Liver (tissue), 9 donors: ENCODE measurements around the gene FOXN3. TPM values are rescaled to one million over a fixed set of nuclear protein-coding genes. Genes with fewer than 3 reads are reported as not detected.

Experiments used
- DNase-seq: peaks from one replicate; pipeline ENCODE4 v3.0.0-alpha.2; 2017; ENCODE audit warnings: low spot score
- H3K27ac ChIP-seq, 2 donors: one replicate each; pipeline ENCODE4 v1.7.0; 2013; ENCODE audit warnings: inconsistent platforms in 2 of 2, low read length in 2 of 2, control low read depth in 1 of 2, low read depth in 1 of 2, mild to moderate bottlenecking in 1 of 2
- H3K27me3 ChIP-seq, 4 donors: one replicate each; pipeline versions ENCODE4 v1.6.1 to v1.7.0; 2013; ENCODE audit warnings: low read length in 3 of 4, inconsistent platforms in 1 of 4, mild to moderate bottlenecking in 1 of 4, moderate library complexity in 1 of 4; ENCODE audit not compliant: control insufficient read depth in 4 of 4, insufficient read depth in 4 of 4
- H3K36me3 ChIP-seq, 4 donors: one replicate each; pipeline versions ENCODE4 v1.6.1 to v1.7.0; 2013; ENCODE audit warnings: low read length in 3 of 4, mild to moderate bottlenecking in 3 of 4, low read depth in 1 of 4, moderate library complexity in 1 of 4; ENCODE audit not compliant: control insufficient read depth in 4 of 4, insufficient read depth in 3 of 4
- H3K4me1 ChIP-seq, 4 donors: one replicate each; pipeline versions ENCODE4 v1.6.1 to v1.7.0; 2013; ENCODE audit warnings: low read length in 3 of 4, mild to moderate bottlenecking in 3 of 4, moderate library complexity in 1 of 4; ENCODE audit not compliant: control insufficient read depth in 4 of 4, insufficient read depth in 4 of 4
- H3K4me3 ChIP-seq, 3 donors: one replicate each; pipeline versions ENCODE4 v1.6.1 to v1.7.0; 2013; ENCODE audit warnings: low read length in 3 of 3, control low read depth in 1 of 3, low read depth in 1 of 3, mild to moderate bottlenecking in 1 of 3
- H3K9ac ChIP-seq, 2 donors: one replicate each; pipeline ENCODE4 v1.7.0; 2013; ENCODE audit warnings: low read length in 2 of 2, mild to moderate bottlenecking in 2 of 2, moderate library complexity in 2 of 2, control low read depth in 1 of 2, low read depth in 1 of 2
- H3K9me3 ChIP-seq, 4 donors: one replicate each; pipeline versions ENCODE4 v1.6.1 to v1.7.0; 2013; ENCODE audit warnings: low read length in 3 of 4; ENCODE audit not compliant: control insufficient read depth in 4 of 4
- FOXA1 ChIP-seq: IDR thresholded peaks from 2 replicates; pipeline ENCODE4 v1.6.1; 2016; ENCODE audit warnings: antibody characterized with exemption
- FOXA2 ChIP-seq: IDR thresholded peaks from 2 replicates; pipeline ENCODE4 v1.6.1; 2016; ENCODE audit warnings: antibody characterized with exemption
- GABPA ChIP-seq, 2 donors: IDR thresholded peaks in 1 of 2; conservative IDR thresholded peaks in 1 of 2; 2 replicates each; pipeline ENCODE4 v1.6.1; 2016; ENCODE audit warnings: antibody characterized with exemption in 2 of 2, mild to moderate bottlenecking in 1 of 2, moderate library complexity in 1 of 2
- HNF4G ChIP-seq: IDR thresholded peaks from 2 replicates; pipeline ENCODE4 v1.6.1; 2016; ENCODE audit warnings: antibody characterized with exemption
- NR2F2 ChIP-seq: IDR thresholded peaks from 2 replicates; pipeline ENCODE4 v1.6.1; 2016; ENCODE audit warnings: antibody characterized with exemption
- RAD21 ChIP-seq, 2 donors: IDR thresholded peaks; 2 replicates each; pipeline ENCODE4 v1.6.1; 2016; ENCODE audit warnings: antibody characterized with exemption in 2 of 2, mild to moderate bottlenecking in 2 of 2
- RXRA ChIP-seq, 2 donors: IDR thresholded peaks; 2 replicates each; pipeline ENCODE4 v1.6.1; 2017 to 2018; ENCODE audit warnings: antibody characterized with exemption in 2 of 2, mild to moderate bottlenecking in 1 of 2
- SP1 ChIP-seq: IDR thresholded peaks from 2 replicates; pipeline ENCODE4 v1.6.1; 2018; ENCODE audit warnings: antibody characterized with exemption, mild to moderate bottlenecking
- TAF1 ChIP-seq: conservative IDR thresholded peaks from 2 replicates; pipeline ENCODE4 v1.6.1; 2016; ENCODE audit warnings: antibody characterized with exemption, mild to moderate bottlenecking
- YY1 ChIP-seq: IDR thresholded peaks from 2 replicates; pipeline ENCODE4 v1.6.1; 2016; ENCODE audit warnings: antibody characterized with exemption, mild to moderate bottlenecking
- WGBS: extraction: QIAGEN DNeasy Blood & Tissue Kit; methylation state at CpG from one replicate; pipeline ENCODE4 v1.1.7; 2013; 5-methylcytosine and 5-hydroxymethylcytosine counted together
- polyA plus RNA-seq, 2 donors: library from polyadenylated mRNA; stranded (reverse) in 1 of 2; unstranded in 1 of 2; fragments of 200-250 nt in 1 of 2; fragments of >200 nt in 1 of 2; fragmentation: Nextera tagmentation in 1 of 2; extraction: Ambion mirVana in 1 of 2; gene quantifications; one replicate each; pipeline versions ENCODE4 v1.2.1 to v1.2.3, GENCODE V29; 2013 to 2015
- total RNA-seq, 2 donors: library from RNA; depleted of rRNA; stranded (reverse); fragments of >200 nt; gene quantifications; one replicate each; pipeline ENCODE4 v1.2.3, GENCODE V29; 2014
- TF ChIP-seq, protein P1 (sequence below): IDR thresholded peaks from 2 replicates; pipeline ENCODE4 v1.6.1; 2016; ENCODE audit warnings: antibody characterized with exemption
- TF ChIP-seq, protein P2 (sequence below): IDR thresholded peaks from 2 replicates; pipeline ENCODE4 v1.6.1; 2016; ENCODE audit warnings: antibody characterized with exemption
- TF ChIP-seq, protein P3 (sequence below): fragments of 150-350 bp; IDR thresholded peaks from 2 replicates; pipeline ENCODE4 v1.5.1; 2017; ENCODE audit warnings: improper control_type of control experiment, low read depth, low read length; ENCODE audit not compliant: missing input control
- donor health status: healthy.
- donor health status: healthy.
- donor health status: healthy.
- donor health status: healthy.
- donor health status: healthy.

Gene FOXN3
- total and polyA plus RNA-seq, 4 donors, result 17.8 to 44.8 (median 35.3) TPM

DNA sequence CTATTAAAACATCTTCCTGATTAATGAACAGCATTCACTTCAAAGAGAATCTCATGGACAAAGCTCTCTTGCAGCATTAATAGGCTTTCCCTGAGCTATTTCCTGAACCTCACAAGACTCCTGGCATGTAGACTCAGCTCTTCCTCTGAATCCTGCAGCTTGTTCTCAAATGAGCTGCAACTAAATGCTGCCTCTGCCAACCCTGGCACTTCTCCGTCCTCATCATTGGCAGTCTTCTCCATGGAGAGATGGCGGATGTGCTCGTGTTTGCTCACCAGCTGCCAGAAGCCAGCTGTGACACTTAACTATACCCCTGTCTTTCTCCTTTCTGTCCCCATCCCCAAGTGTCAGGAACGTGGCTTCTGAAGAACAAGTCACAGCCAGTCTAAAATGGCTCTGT is 232.1 kb downstream of the FOXN3 start (continued):
- TF ChIP-seq NR2F2, result no peak
- TF ChIP-seq GABPA (IDR thresholded peaks at IDR 0.05 in 1 of 2, conservative IDR thresholded peaks at IDR 0.05 in 1 of 2), result no peak

DNA sequence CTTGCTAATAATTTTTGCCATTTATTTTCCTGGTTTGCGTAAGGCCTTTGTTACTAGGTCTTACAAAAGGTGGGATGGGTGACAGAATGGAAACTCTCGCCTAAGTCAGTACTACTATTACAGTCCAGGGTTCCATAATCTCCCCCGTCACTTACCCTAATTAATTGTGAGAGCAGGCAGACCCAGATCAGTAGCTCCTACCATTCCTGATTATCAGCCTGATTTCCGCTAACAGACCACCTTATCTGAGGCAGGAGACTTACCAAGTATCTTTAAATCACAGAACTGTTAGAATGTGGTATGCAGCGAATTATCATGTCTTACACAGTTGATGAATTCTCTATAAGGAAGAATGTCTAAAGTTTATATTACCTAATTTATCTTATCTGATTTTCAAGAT is 234.7 kb downstream of the FOXN3 start:
- TF ChIP-seq, protein P1, sequence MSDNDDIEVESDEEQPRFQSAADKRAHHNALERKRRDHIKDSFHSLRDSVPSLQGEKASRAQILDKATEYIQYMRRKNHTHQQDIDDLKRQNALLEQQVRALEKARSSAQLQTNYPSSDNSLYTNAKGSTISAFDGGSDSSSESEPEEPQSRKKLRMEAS, result no peak
- TF ChIP-seq FOXA1 (no peak), YY1 (no peak), NR2F2 (no peak), SP1 (no peak), RXRA (IDR thresholded peaks at IDR 0.05) (no peak), TAF1 (no peak)
- TF ChIP-seq, protein P2, sequence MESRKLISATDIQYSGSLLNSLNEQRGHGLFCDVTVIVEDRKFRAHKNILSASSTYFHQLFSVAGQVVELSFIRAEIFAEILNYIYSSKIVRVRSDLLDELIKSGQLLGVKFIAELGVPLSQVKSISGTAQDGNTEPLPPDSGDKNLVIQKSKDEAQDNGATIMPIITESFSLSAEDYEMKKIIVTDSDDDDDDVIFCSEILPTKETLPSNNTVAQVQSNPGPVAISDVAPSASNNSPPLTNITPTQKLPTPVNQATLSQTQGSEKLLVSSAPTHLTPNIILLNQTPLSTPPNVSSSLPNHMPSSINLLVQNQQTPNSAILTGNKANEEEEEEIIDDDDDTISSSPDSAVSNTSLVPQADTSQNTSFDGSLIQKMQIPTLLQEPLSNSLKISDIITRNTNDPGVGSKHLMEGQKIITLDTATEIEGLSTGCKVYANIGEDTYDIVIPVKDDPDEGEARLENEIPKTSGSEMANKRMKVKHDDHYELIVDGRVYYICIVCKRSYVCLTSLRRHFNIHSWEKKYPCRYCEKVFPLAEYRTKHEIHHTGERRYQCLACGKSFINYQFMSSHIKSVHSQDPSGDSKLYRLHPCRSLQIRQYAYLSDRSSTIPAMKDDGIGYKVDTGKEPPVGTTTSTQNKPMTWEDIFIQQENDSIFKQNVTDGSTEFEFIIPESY, result no peak
- Histone ChIP-seq H3K9me3 (no peaks in the 10 kb centered on the region), H3K36me3 (peaks cover 0 to 10% (median 6%) of the 10 kb centered on the region in 4 donors), H3K4me3 (no peak overlapping the region), H3K27ac (no peak overlapping the region), H3K9ac (no peak overlapping the region), H3K27me3 (no peaks in the 10 kb centered on the region), H3K4me1 (peaks cover 0 to 8% (median 1%) of the 10 kb centered on the region in 4 donors)
- no peak for DNase-seq
- WGBS, result 98% methylated on average over 5 of the region's 5 CpGs

DNA sequence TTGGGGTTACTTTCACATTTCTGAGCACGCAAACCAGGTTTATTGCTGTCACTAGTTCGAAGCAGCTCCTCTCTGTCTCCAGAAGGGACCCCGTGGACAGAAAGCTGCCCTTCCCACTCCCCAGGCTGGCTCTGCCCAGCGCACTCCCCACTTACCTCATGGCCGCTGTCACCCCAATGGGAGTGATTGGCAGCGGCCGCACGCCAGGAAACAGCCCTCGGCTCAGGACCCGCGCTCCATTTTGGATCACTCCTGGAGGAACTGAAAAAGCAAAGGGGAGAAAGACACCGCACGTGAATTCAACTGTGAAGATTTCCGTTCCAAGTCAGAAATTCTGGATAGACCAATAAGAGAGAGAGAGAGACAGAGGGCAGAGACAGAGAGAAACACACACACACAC is 236.5 kb downstream of the FOXN3 start:
- no peaks in the 10 kb centered on the region for H3K9me3 ChIP-seq
- no peak overlapping the region for H3K27ac ChIP-seq
- no peaks in the 10 kb centered on the region for H3K27me3 ChIP-seq
- H3K36me3 ChIP-seq, result peaks cover 0 to 10% (median 7%) of the 10 kb centered on the region in 4 donors
- no peak for TF ChIP-seq YY1
- TF ChIP-seq NR2F2, result no peak
- TF ChIP-seq RAD21 (IDR thresholded peaks at IDR 0.05), result no peak
- 98% methylated on average over 14 of the region's 14 CpGs for WGBS
- DNase-seq, result no peak
- H3K4me3 ChIP-seq, result no peak overlapping the region
- no peak overlapping the region for H3K9ac ChIP-seq
- peaks cover 3 to 7% (median 5%) of the 10 kb centered on the region in 4 donors for H3K4me1 ChIP-seq

DNA sequence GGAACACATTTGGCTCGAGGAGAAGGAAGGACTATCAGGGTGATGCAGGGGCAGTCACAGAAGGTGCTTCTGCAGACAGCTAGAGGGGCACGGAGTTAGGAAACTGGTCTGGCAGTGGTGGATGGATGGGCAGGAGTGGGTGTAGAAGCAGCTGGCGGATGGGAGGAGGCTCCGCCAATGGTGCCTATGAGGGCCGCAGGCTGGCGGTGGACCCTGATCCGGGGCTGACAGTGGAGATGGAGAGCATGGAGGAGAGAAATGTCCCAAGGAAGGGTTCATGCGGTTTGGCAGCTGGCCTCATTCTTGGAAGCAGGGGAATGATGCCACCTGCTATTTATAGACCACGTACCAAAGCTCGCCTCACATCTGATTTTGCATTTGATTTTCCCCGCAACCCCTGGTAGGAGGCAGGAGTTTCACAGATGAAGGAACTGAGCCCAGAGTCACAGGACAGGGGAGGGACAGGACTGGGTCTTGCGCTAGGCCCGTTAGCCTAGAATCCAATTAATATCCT is 237.1 kb downstream of the FOXN3 start:
- TF ChIP-seq, protein P1, result no peak
- TF ChIP-seq FOXA2, result no peak
- no peak for TF ChIP-seq SP1
- TF ChIP-seq, protein P3, sequence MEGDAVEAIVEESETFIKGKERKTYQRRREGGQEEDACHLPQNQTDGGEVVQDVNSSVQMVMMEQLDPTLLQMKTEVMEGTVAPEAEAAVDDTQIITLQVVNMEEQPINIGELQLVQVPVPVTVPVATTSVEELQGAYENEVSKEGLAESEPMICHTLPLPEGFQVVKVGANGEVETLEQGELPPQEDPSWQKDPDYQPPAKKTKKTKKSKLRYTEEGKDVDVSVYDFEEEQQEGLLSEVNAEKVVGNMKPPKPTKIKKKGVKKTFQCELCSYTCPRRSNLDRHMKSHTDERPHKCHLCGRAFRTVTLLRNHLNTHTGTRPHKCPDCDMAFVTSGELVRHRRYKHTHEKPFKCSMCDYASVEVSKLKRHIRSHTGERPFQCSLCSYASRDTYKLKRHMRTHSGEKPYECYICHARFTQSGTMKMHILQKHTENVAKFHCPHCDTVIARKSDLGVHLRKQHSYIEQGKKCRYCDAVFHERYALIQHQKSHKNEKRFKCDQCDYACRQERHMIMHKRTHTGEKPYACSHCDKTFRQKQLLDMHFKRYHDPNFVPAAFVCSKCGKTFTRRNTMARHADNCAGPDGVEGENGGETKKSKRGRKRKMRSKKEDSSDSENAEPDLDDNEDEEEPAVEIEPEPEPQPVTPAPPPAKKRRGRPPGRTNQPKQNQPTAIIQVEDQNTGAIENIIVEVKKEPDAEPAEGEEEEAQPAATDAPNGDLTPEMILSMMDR, result no peak
- TF ChIP-seq GABPA (IDR thresholded peaks at IDR 0.05 in 1 of 2, conservative IDR thresholded peaks at IDR 0.05 in 1 of 2), result no peak
- no peak for TF ChIP-seq YY1
- no peak for TF ChIP-seq HNF4G
- H3K9me3 ChIP-seq, result no peaks in the 10 kb centered on the region
- peaks cover 0 to 10% (median 7%) of the 10 kb centered on the region in 4 donors for H3K36me3 ChIP-seq
- H3K4me1 ChIP-seq, result peaks cover 3 to 7% (median 5%) of the 10 kb centered on the region in 4 donors
- no peak overlapping the region for H3K9ac ChIP-seq
- no peak overlapping the region for H3K4me3 ChIP-seq
- H3K27me3 ChIP-seq, result no peaks in the 10 kb centered on the region
- H3K27ac ChIP-seq, result no peak overlapping the region
- 96% methylated on average over 13 of the region's 13 CpGs for WGBS
- no peak for DNase-seq
